Measurements from ENCODE around the gene FABP7.
"Not testable (repeated sequence)": the region's sequence is repeated elsewhere in the genome, so short reads cannot be mapped to it uniquely, and the experiment has no call there.

DNA sequence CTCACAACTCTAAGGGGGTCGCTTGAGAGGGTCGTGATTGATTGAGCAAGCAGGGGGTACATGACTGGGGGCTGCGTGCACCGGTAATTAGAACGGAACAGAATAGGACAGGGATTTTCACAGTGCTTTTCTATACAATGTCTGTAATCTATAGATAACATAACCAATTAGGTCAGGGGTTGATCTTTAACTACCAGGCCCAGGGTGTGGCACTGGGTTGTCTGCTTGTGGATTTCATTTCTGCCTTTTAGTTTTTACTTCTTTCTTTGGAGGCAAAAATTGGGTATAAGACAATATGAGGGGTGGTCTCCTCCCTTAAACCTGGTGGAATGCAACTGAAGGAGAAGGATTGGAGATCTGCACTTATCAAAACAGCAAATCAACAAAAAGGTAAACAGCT, 30.6 kb upstream of the FABP7 start:
- not testable (repeated sequence) for TF ChIP-seq CTCF, POLR2A (IDR thresholded peaks at IDR 0.05)

All from testis (tissue), 2 donors.